ENCODE data around the gene SP6.

SP6 gene

GRCh38 chr17:47850692-47851573 is at the start of gene SP6:
SP6 (minus strand) TSS chr17:47851163; CDS start chr17:47848429, 2,734 bp downstream.
- DNase-seq = peak in 4 of 42 donors; percentile 7 to 25 (median 12)
- intact Hi-C loops (cut with DNase I) = no loop called here

- intact Hi-C loops (cut with DNase I) = no loop called here
- peak in 1 of 42 donors; percentile 13 for DNase-seq
Measured at GRCh38 chr17:47899643-47900042, 48.7 kb upstream of the SP6 start.

- intact Hi-C loops (cut with DNase I) = no loop called here
- no peak for DNase-seq
Measured at GRCh38 chr17:47898241-47898640, 47.3 kb upstream of the SP6 start.

GRCh38 chr17:47897561-47897960 is 46.6 kb upstream of the SP6 start:
- intact Hi-C loops (cut with DNase I) = loop anchor here (2.0 kb wide), 1 partner anchor 73 kb away; the partner anchor contains the start of gene CDK5RAP3
- DNase-seq = no peak

GRCh38 chr17:47896672-47897490 is 45.9 kb upstream of the SP6 start:
- intact Hi-C loops (cut with DNase I) = loop anchor here (2.0 kb wide), 1 partner anchor 74 kb away; the partner anchor contains the start of gene CDK5RAP3
- peak in 2 of 42 donors; percentile 26 to 32 for DNase-seq

- intact Hi-C loops (cut with DNase I) = loop anchor here (2.0 kb wide), 1 partner anchor 75 kb away; the partner anchor contains the start of gene CDK5RAP3
- peak; percentile 95 to 100 (median 99) for DNase-seq
Measured at GRCh38 chr17:47895856-47896671, 45.1 kb upstream of the SP6 start, which contains the start of gene SP2. SP2 (plus strand) TSS chr17:47896236; CDS start chr17:47896287, 51 bp downstream.

- DNase-seq = peak in 30 of 42 donors; percentile 6 to 60 (median 38)
- intact Hi-C loops (cut with DNase I) = no loop called here
Measured at GRCh38 chr17:47895347-47895855, 44.4 kb upstream of the SP6 start.

- DNase-seq = no peak
- intact Hi-C loops (cut with DNase I) = no loop called here
Measured at GRCh38 chr17:47894498-47895346, 43.8 kb upstream of the SP6 start.

GRCh38 chr17:47891545-47892088 is 40.7 kb upstream of the SP6 start:
- DNase-seq = no peak
- intact Hi-C loops (cut with DNase I) = loop anchor here (2.0 kb wide), 1 partner anchor 51 kb away; the partner anchor contains the start of gene SCRN2

GRCh38 chr17:47889734-47890529 is 39.0 kb upstream of the SP6 start:
- DNase-seq = peak; percentile 79 to 96 (median 91)
- intact Hi-C loops (cut with DNase I) = loop anchor here (2.0 kb wide), 1 partner anchor 49 kb away; the partner anchor contains the start of gene SCRN2

- no peak for DNase-seq
- intact Hi-C loops (cut with DNase I) = no loop called here
Measured at GRCh38 chr17:47888293-47888692, 37.3 kb upstream of the SP6 start.

GRCh38 chr17:47884905-47885730 is 34.2 kb upstream of the SP6 start:
- intact Hi-C loops (cut with DNase I) = no loop called here
- no peak for DNase-seq

- DNase-seq = no peak
- intact Hi-C loops (cut with DNase I) = no loop called here
Measured at GRCh38 chr17:47884427-47884740, 33.4 kb upstream of the SP6 start.

- DNase-seq = no peak
- intact Hi-C loops (cut with DNase I) = no loop called here
Measured at GRCh38 chr17:47883589-47884426, 32.8 kb upstream of the SP6 start.

Data from head of caudate nucleus (tissue), 42 donors.